K562 (cell line): ENCODE results near the gene WWOX. TPM values are rescaled to one million over a fixed set of nuclear protein-coding genes. Genes with fewer than 3 reads are reported as not detected.

ENCODE experiments used
- ATAC-seq: fragments of 200-7000 bp; cut with Tn5 transposase; 3 replicates; pipeline ENCODE4 v1.9.1; 2020; ENCODE audit warnings: moderate library complexity
- BruUV-seq: library from RNA; stranded (reverse); fragments of 400-500 nt; replicated peaks from 2 replicates; lab custom pipeline; 2021; lab: Mats Ljungman, UMichigan
- CTCF ChIA-PET: fragments of 300-600 bp; formaldehyde crosslinking; extraction: SDS; loops from one replicate; lab custom pipeline; 2021; ENCODE audit warnings: low intra/inter-chr PET ratio; lab: Yijun Ruan, JAX
- POLR2A ChIA-PET: fragments of 300-600, 350-650 bp; sonication (Branson Sonifier 250); formaldehyde crosslinking; extraction: SDS; loops from one replicate; lab custom pipeline; 2021; ENCODE audit warnings: antibody characterized with exemption, inconsistent platforms; lab: Yijun Ruan, JAX
- DNase-seq, 4 experiments: peaks; one replicate each; pipeline versions ENCODE4 v3.0.0 to v3.0.0-alpha.2; 2011 to 2018; ENCODE audit warnings: low spot score in 3 of 4, mixed read lengths in 3 of 4; ENCODE audit errors: extremely low read depth in 1 of 4
- FAIRE-seq: peaks from 2 replicates; lab custom pipeline; 2011; peaks lifted over from hg19 to GRCh38; lab: Jason Lieb, UNC
- H2AFZ ChIP-seq: 2 replicates; pipeline ENCODE4 v1.6.0; 2011; ENCODE audit warnings: low read depth, low read length, control low read depth, inconsistent platforms
- H3K27ac ChIP-seq: fragments of 200-600 bp; 3 replicates; pipeline ENCODE4 v1.8.0; 2011; ENCODE audit warnings: low read depth, mild to moderate bottlenecking, control low read depth, inconsistent platforms, low read length, moderate library complexity, mixed read lengths; ENCODE audit errors: extremely low read depth
- H3K27me3 ChIP-seq, 2 experiments: fragments of 300-600 bp in 1 of 2; 2 replicates in 1 of 2; 3 replicates in 1 of 2; pipeline versions ENCODE4 v1.6.0 to v1.8.0; 2011; ENCODE audit warnings: inconsistent platforms in 2 of 2, low read length in 2 of 2, mild to moderate bottlenecking in 1 of 2, mixed read lengths in 1 of 2, moderate library complexity in 1 of 2; ENCODE audit not compliant: control insufficient read depth in 2 of 2, insufficient read depth in 2 of 2
- H3K36me3 ChIP-seq: fragments of 300-600 bp; 3 replicates; pipeline ENCODE4 v1.8.0; 2011; ENCODE audit warnings: mild to moderate bottlenecking, low read length, inconsistent platforms; ENCODE audit not compliant: control insufficient read depth, insufficient read depth
- H3K4me1 ChIP-seq, 2 experiments: fragments of 200-600 bp in 1 of 2; replicated peaks in 1 of 2; 2 replicates in 1 of 2; 3 replicates in 1 of 2; pipeline versions ENCODE4 v1.5.1 to v1.8.0; 2011; ENCODE audit warnings: inconsistent platforms in 2 of 2, low read length in 2 of 2, mild to moderate bottlenecking in 1 of 2, mixed read lengths in 1 of 2, moderate library complexity in 1 of 2; ENCODE audit not compliant: control insufficient read depth in 2 of 2, insufficient read depth in 2 of 2
- H3K4me2 ChIP-seq: 2 replicates; pipeline ENCODE4 v1.6.1; 2011; ENCODE audit warnings: low read length, control low read depth, inconsistent platforms, mixed read lengths; ENCODE audit not compliant: insufficient read depth
- H3K4me3 ChIP-seq: fragments of 200-600 bp; sonication (generic), shearing (Covaris generic); 2 replicates; pipeline ENCODE4 v1.5.1; 2016; ENCODE audit warnings: control low read depth, inconsistent platforms
- H3K79me2 ChIP-seq: fragments of 200-600 bp; 3 replicates; pipeline ENCODE4 v1.8.0; 2011; ENCODE audit warnings: low read length, inconsistent platforms; ENCODE audit not compliant: control insufficient read depth, insufficient read depth
- H3K9ac ChIP-seq, 2 experiments: 2 replicates each; pipeline versions ENCODE4 v1.6.0 to v1.6.1; 2011; ENCODE audit warnings: low read depth in 2 of 2, low read length in 2 of 2, control low read depth in 1 of 2, inconsistent platforms in 1 of 2, mild to moderate bottlenecking in 1 of 2, mixed read lengths in 1 of 2; ENCODE audit not compliant: insufficient read depth in 1 of 2
- H3K9me1 ChIP-seq: one replicate; pipeline ENCODE4 v1.6.0; 2011; ENCODE audit warnings: inconsistent platforms, mild to moderate bottlenecking, low read length, moderate library complexity; ENCODE audit not compliant: control insufficient read depth, insufficient read depth
- H3K9me3 ChIP-seq: replicated peaks from 2 replicates; pipeline ENCODE4 v1.5.1; 2011; ENCODE audit warnings: low read depth, low read length, inconsistent platforms; ENCODE audit not compliant: control insufficient read depth, insufficient read depth
- H4K20me1 ChIP-seq: replicated peaks from 2 replicates; pipeline ENCODE4 v1.6.1; 2011; ENCODE audit warnings: low read length, inconsistent platforms, mixed read lengths; ENCODE audit not compliant: control insufficient read depth, insufficient read depth
- ARID1B ChIP-seq: fragments of 450-650 bp; IDR thresholded peaks from 2 replicates; pipeline ENCODE4 v1.6.1; 2016; ENCODE audit warnings: antibody characterized with exemption, mild to moderate bottlenecking, inconsistent platforms
- GTF2F1 ChIP-seq: IDR thresholded peaks from 2 replicates; pipeline ENCODE4 v1.6.1; 2011; ENCODE audit warnings: low read depth, low read length, improper control_type of control experiment
- HOXB6 ChIP-seq: fragments of 250-450 bp; sonication (Bioruptor Pico); IDR thresholded peaks from 2 replicates; pipeline ENCODE4 v1.5.1; 2022; ENCODE audit warnings: mild to moderate bottlenecking, borderline replicate concordance
- RAD51 ChIP-seq: fragments of 450-650 bp; IDR thresholded peaks from 2 replicates; pipeline ENCODE4 v1.7.1; 2016; ENCODE audit warnings: low read depth, mild to moderate bottlenecking, borderline replicate concordance
- RFX1 ChIP-seq: fragments of 450-650 bp; IDR thresholded peaks from 2 replicates; pipeline ENCODE4 v1.6.1; 2016; ENCODE audit warnings: mild to moderate bottlenecking, moderate library complexity
- SAP30 ChIP-seq: fragments of 200-600 bp; sonication (generic); IDR thresholded peaks from 2 replicates; pipeline ENCODE4 v1.6.1; 2012; ENCODE audit warnings: borderline replicate concordance, low read depth, mild to moderate bottlenecking, moderate library complexity, low read length, control low read depth, inconsistent platforms; ENCODE audit not compliant: insufficient read depth, poor library complexity, severe bottlenecking
- SRF ChIP-seq, 2 experiments: fragments of 250-450, 450-650 bp in 1 of 2; sonication (Bioruptor Pico) in 1 of 2; sonication (generic) in 1 of 2; formaldehyde crosslinking; IDR thresholded peaks; 2 replicates each; pipeline versions ENCODE4 v1.5.0 to v1.5.1; 2020 to 2022; ENCODE audit warnings: mild to moderate bottlenecking in 1 of 2, missing genetic modification reagents in 1 of 2
- STAT5A ChIP-seq: IDR thresholded peaks from 2 replicates; pipeline ENCODE4 v1.6.1; 2012; ENCODE audit warnings: low read length, inconsistent platforms, borderline replicate concordance
- TCF3 ChIP-seq: sonication (generic); formaldehyde crosslinking; IDR thresholded peaks from 2 replicates; pipeline ENCODE4 v1.4.0; 2020; ENCODE audit warnings: mild to moderate bottlenecking, missing genetic modification reagents
- ZBTB7A ChIP-seq: IDR thresholded peaks from 2 replicates; pipeline ENCODE4 v1.6.1; 2011; ENCODE audit warnings: low read depth, mild to moderate bottlenecking, low read length, moderate library complexity, borderline replicate concordance; ENCODE audit not compliant: control insufficient read depth
- WGBS: fragments of 100-300 bp; shearing (Covaris generic); methylation state at CpG from one replicate; pipeline ENCODE4 v1.1.6; 2016; ENCODE audit warnings: low coverage, mixed read lengths; ENCODE audit not compliant: insufficient coverage; ENCODE audit errors: missing lambda C conversion rate; 5-methylcytosine and 5-hydroxymethylcytosine counted together
- in situ Hi-C: fragments of 300-500 bp; cut with MboI; formaldehyde crosslinking; loops from 4 replicates; pipeline ENCODE4 v1.15.0; 2018; ENCODE audit warnings: inconsistent platforms, mixed read lengths
- intact Hi-C: fragments of 100-400 bp; cut with micrococcal nuclease; formaldehyde crosslinking; loops from 2 replicates; pipeline ENCODE4 v1.14.2; 2022
- polyA plus RNA-seq, 8 experiments: library from polyadenylated mRNA; depleted of rRNA in 4 of 8; stranded (reverse) in 5 of 8; unstranded in 3 of 8; fragments of >200 nt; fragmentation: Nextera tagmentation in 2 of 8; fragmentation: Illumina TruSeq in 1 of 8; extraction: Ambion mirVana in 2 of 8; extraction: Trizol in 1 of 8; gene quantifications; 2 replicates each; pipeline versions ENCODE4 v1.2.1 to v1.2.3, GENCODE V29; 2011 to 2014; ENCODE audit warnings: inconsistent platforms in 1 of 8, missing spikeins in 1 of 8
- total RNA-seq, 7 experiments: library from RNA; depleted of rRNA in 6 of 7; stranded (reverse); fragments of >200 nt in 6 of 7; fragmentation: Illumina TruSeq in 2 of 7; extraction: Trizol in 2 of 7; gene quantifications; 2 replicates each; pipeline versions ENCODE4 v1.2.1 to v1.2.3, GENCODE V29; 2011 to 2021; ENCODE audit warnings: low replicate concordance in 1 of 7
- TF ChIP-seq, protein P1 (sequence below): fragments of 450-650 bp; IDR thresholded peaks from 2 replicates; pipeline ENCODE4 v1.6.1; 2016; ENCODE audit warnings: missing biosample characterization, missing genetic modification characterization
- TF ChIP-seq, protein P2 (sequence below): fragments of 200-800 bp; sonication (Bioruptor generic); IDR thresholded peaks from 2 replicates; pipeline ENCODE4 v1.6.1; 2017; ENCODE audit warnings: missing genetic modification characterization, missing compliant biosample characterization
- TF ChIP-seq, protein P3 (sequence below), 2 experiments: IDR thresholded peaks; 2 replicates each; pipeline ENCODE4 v1.6.1; 2012; ENCODE audit warnings: improper control_type of control experiment in 2 of 2, low read depth in 2 of 2, low read length in 2 of 2, borderline replicate concordance in 1 of 2
- TF ChIP-seq, protein P4 (sequence below): fragments of 250-450 bp; sonication (Bioruptor Pico); IDR thresholded peaks from 2 replicates; pipeline ENCODE4 v1.8.0; 2021; ENCODE audit warnings: mild to moderate bottlenecking, moderate library complexity

The WWOX gene
- total and polyA plus RNA-seq, 9 of the 15 experiments (the other 6 are each of a cell fraction or from before 2014, with no cell fraction given) = 1.6 to 22.7 (median 8.1) TPM

DNA sequence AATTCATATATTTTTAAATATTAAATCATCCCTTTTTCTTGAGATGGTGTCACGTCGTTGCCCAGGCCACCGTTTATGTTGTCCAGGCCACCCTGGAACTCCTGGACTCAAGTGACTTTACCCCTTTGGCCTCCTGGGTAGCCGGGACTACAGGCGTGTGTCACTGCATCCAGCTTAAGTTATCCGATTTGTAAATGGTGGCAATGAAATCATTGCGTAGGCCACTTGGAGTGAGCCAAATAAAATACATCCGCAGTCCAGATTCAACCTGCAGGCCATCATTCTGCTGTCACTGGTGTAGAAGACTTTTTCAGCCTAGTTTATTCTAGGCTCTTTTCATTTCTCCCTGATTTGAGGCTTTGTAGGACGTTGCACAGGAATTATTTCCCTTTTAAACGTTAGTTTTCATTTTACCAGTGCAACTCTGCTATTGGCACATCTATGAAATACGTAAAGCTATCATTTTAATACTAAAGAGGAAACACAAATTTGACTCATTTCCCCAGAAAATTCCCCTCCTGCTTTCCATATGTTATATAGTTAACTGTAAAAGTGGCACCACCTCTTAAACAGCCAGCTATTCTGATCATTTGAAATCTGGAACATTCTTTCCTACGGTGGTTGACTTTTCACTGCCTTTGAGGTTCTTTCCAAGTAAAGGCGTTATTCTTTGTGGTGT, 1051.3 kb downstream of the WWOX start (continued):
- TF ChIP-seq SAP30 (no peak), HOXB6 (CRISPR knock-in tag) (no peak), ARID1B (no peak), SRF (CRISPR knock-in tag; IDR thresholded peaks at IDR 0.05) (no peak)
- TF ChIP-seq, protein P1, sequence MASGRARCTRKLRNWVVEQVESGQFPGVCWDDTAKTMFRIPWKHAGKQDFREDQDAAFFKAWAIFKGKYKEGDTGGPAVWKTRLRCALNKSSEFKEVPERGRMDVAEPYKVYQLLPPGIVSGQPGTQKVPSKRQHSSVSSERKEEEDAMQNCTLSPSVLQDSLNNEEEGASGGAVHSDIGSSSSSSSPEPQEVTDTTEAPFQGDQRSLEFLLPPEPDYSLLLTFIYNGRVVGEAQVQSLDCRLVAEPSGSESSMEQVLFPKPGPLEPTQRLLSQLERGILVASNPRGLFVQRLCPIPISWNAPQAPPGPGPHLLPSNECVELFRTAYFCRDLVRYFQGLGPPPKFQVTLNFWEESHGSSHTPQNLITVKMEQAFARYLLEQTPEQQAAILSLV (tag) = no peak
- TF ChIP-seq, protein P2, sequence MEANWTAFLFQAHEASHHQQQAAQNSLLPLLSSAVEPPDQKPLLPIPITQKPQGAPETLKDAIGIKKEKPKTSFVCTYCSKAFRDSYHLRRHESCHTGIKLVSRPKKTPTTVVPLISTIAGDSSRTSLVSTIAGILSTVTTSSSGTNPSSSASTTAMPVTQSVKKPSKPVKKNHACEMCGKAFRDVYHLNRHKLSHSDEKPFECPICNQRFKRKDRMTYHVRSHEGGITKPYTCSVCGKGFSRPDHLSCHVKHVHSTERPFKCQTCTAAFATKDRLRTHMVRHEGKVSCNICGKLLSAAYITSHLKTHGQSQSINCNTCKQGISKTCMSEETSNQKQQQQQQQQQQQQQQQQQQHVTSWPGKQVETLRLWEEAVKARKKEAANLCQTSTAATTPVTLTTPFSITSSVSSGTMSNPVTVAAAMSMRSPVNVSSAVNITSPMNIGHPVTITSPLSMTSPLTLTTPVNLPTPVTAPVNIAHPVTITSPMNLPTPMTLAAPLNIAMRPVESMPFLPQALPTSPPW (CRISPR knock-in tag) = no peak

DNA sequence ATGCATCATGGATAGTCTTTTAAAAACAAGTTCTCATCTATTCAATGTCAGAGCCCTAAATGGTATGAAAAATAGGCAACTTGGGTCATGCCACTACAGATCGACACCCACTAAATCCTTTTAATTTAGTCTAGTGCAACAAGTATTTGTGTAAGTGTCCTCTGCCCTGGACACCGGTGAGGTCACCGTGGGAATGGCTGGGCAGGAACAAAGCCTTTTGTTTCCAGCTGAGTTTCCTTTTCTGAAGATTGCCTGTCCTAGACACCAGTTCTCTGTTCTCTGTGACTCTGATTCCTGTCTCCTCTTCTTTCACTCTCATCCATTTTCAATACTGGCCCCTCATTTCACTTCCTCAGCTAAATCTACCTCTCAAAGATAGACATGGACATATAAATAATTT, 1054.6 kb downstream of the WWOX start:
- Histone ChIP-seq H3K79me2 (no peaks in the 10 kb centered on the region), H3K27me3 (peaks cover 18 to 27% of the 10 kb centered on the region in 2 experiments), H3K4me2 (no peak overlapping the region), H3K9me3 (no peaks in the 10 kb centered on the region), H2AFZ (no peak overlapping the region), H3K9ac (no peak overlapping the region), H3K4me3 (no peak overlapping the region), H3K9me1 (no peaks in the 10 kb centered on the region), H3K36me3 (no peaks in the 10 kb centered on the region), H3K27ac (no peak overlapping the region), H4K20me1 (peaks cover 6% of the 10 kb centered on the region; the same call in 1 of the 2 replicates), H3K4me1 (no peaks in the 10 kb centered on the region)
- in situ Hi-C loops (no loop called here), intact Hi-C loops (no loop called here)
- ATAC-seq = no peak
- ChIA-PET CTCF (no interaction called here), POLR2A (no interaction called here)
- 2% methylated on average over 3 of the region's 3 CpGs for WGBS
- BruUV-seq = no TSS peak
- FAIRE-seq = no peak
- DNase-seq = no peak
- TF ChIP-seq, protein P3, sequence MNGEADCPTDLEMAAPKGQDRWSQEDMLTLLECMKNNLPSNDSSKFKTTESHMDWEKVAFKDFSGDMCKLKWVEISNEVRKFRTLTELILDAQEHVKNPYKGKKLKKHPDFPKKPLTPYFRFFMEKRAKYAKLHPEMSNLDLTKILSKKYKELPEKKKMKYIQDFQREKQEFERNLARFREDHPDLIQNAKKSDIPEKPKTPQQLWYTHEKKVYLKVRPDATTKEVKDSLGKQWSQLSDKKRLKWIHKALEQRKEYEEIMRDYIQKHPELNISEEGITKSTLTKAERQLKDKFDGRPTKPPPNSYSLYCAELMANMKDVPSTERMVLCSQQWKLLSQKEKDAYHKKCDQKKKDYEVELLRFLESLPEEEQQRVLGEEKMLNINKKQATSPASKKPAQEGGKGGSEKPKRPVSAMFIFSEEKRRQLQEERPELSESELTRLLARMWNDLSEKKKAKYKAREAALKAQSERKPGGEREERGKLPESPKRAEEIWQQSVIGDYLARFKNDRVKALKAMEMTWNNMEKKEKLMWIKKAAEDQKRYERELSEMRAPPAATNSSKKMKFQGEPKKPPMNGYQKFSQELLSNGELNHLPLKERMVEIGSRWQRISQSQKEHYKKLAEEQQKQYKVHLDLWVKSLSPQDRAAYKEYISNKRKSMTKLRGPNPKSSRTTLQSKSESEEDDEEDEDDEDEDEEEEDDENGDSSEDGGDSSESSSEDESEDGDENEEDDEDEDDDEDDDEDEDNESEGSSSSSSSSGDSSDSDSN (IDR thresholded peaks at IDR 0.05; ENCODE audit: borderline replicate concordance in 1 of 2, low read depth in 2 of 2, low read length in 2 of 2) = no peak
- TF ChIP-seq ZBTB7A = no peak
- TF ChIP-seq STAT5A = no peak
- TF ChIP-seq TCF3 (CRISPR knock-in tag) = no peak
- no peak for TF ChIP-seq RFX1
- TF ChIP-seq RAD51 = no peak
- no peak for TF ChIP-seq GTF2F1
- TF ChIP-seq, protein P4, sequence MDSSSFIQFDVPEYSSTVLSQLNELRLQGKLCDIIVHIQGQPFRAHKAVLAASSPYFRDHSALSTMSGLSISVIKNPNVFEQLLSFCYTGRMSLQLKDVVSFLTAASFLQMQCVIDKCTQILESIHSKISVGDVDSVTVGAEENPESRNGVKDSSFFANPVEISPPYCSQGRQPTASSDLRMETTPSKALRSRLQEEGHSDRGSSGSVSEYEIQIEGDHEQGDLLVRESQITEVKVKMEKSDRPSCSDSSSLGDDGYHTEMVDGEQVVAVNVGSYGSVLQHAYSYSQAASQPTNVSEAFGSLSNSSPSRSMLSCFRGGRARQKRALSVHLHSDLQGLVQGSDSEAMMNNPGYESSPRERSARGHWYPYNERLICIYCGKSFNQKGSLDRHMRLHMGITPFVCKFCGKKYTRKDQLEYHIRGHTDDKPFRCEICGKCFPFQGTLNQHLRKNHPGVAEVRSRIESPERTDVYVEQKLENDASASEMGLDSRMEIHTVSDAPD (CRISPR knock-in tag) = no peak
